K562 (cell line): ENCODE measurements around the gene COL4A6. TPM values are rescaled to one million over a fixed set of nuclear protein-coding genes. Genes with fewer than 3 reads are reported as not detected.

Experiments
- ATAC-seq: fragments of 200-7000 bp; cut with Tn5 transposase; 3 replicates; pipeline ENCODE4 v1.9.1; 2020; ENCODE audit warnings: moderate library complexity
- BruUV-seq: library from RNA; stranded (reverse); fragments of 400-500 nt; replicated peaks from 2 replicates; lab custom pipeline; 2021; lab: Mats Ljungman, UMichigan
- CTCF ChIA-PET: fragments of 300-600 bp; formaldehyde crosslinking; extraction: SDS; loops from one replicate; lab custom pipeline; 2021; ENCODE audit warnings: low intra/inter-chr PET ratio; lab: Yijun Ruan, JAX
- POLR2A ChIA-PET: fragments of 300-600, 350-650 bp; sonication (Branson Sonifier 250); formaldehyde crosslinking; extraction: SDS; loops from one replicate; lab custom pipeline; 2021; ENCODE audit warnings: antibody characterized with exemption, inconsistent platforms; lab: Yijun Ruan, JAX
- DNase-seq, 4 experiments: peaks; one replicate each; pipeline versions ENCODE4 v3.0.0 to v3.0.0-alpha.2; 2011 to 2018; ENCODE audit warnings: low spot score in 3 of 4, mixed read lengths in 3 of 4; ENCODE audit errors: extremely low read depth in 1 of 4
- FAIRE-seq: peaks from 2 replicates; lab custom pipeline; 2011; peaks lifted over from hg19 to GRCh38; lab: Jason Lieb, UNC
- H2AFZ ChIP-seq: 2 replicates; pipeline ENCODE4 v1.6.0; 2011; ENCODE audit warnings: low read depth, low read length, control low read depth, inconsistent platforms
- H3K27ac ChIP-seq: fragments of 200-600 bp; 3 replicates; pipeline ENCODE4 v1.8.0; 2011; ENCODE audit warnings: low read depth, mild to moderate bottlenecking, control low read depth, inconsistent platforms, low read length, moderate library complexity, mixed read lengths; ENCODE audit errors: extremely low read depth
- H3K27me3 ChIP-seq, 2 experiments: fragments of 300-600 bp in 1 of 2; 2 replicates in 1 of 2; 3 replicates in 1 of 2; pipeline versions ENCODE4 v1.6.0 to v1.8.0; 2011; ENCODE audit warnings: inconsistent platforms in 2 of 2, low read length in 2 of 2, mild to moderate bottlenecking in 1 of 2, mixed read lengths in 1 of 2, moderate library complexity in 1 of 2; ENCODE audit not compliant: control insufficient read depth in 2 of 2, insufficient read depth in 2 of 2
- H3K36me3 ChIP-seq: fragments of 300-600 bp; 3 replicates; pipeline ENCODE4 v1.8.0; 2011; ENCODE audit warnings: mild to moderate bottlenecking, low read length, inconsistent platforms; ENCODE audit not compliant: control insufficient read depth, insufficient read depth
- H3K4me1 ChIP-seq, 2 experiments: fragments of 200-600 bp in 1 of 2; replicated peaks in 1 of 2; 2 replicates in 1 of 2; 3 replicates in 1 of 2; pipeline versions ENCODE4 v1.5.1 to v1.8.0; 2011; ENCODE audit warnings: inconsistent platforms in 2 of 2, low read length in 2 of 2, mild to moderate bottlenecking in 1 of 2, mixed read lengths in 1 of 2, moderate library complexity in 1 of 2; ENCODE audit not compliant: control insufficient read depth in 2 of 2, insufficient read depth in 2 of 2
- H3K4me2 ChIP-seq: 2 replicates; pipeline ENCODE4 v1.6.1; 2011; ENCODE audit warnings: low read length, control low read depth, inconsistent platforms, mixed read lengths; ENCODE audit not compliant: insufficient read depth
- H3K4me3 ChIP-seq: fragments of 200-600 bp; sonication (generic), shearing (Covaris generic); 2 replicates; pipeline ENCODE4 v1.5.1; 2016; ENCODE audit warnings: control low read depth, inconsistent platforms
- H3K79me2 ChIP-seq: fragments of 200-600 bp; 3 replicates; pipeline ENCODE4 v1.8.0; 2011; ENCODE audit warnings: low read length, inconsistent platforms; ENCODE audit not compliant: control insufficient read depth, insufficient read depth
- H3K9ac ChIP-seq, 2 experiments: 2 replicates each; pipeline versions ENCODE4 v1.6.0 to v1.6.1; 2011; ENCODE audit warnings: low read depth in 2 of 2, low read length in 2 of 2, control low read depth in 1 of 2, inconsistent platforms in 1 of 2, mild to moderate bottlenecking in 1 of 2, mixed read lengths in 1 of 2; ENCODE audit not compliant: insufficient read depth in 1 of 2
- H3K9me1 ChIP-seq: one replicate; pipeline ENCODE4 v1.6.0; 2011; ENCODE audit warnings: inconsistent platforms, mild to moderate bottlenecking, low read length, moderate library complexity; ENCODE audit not compliant: control insufficient read depth, insufficient read depth
- H3K9me3 ChIP-seq: replicated peaks from 2 replicates; pipeline ENCODE4 v1.5.1; 2011; ENCODE audit warnings: low read depth, low read length, inconsistent platforms; ENCODE audit not compliant: control insufficient read depth, insufficient read depth
- H4K20me1 ChIP-seq: replicated peaks from 2 replicates; pipeline ENCODE4 v1.6.1; 2011; ENCODE audit warnings: low read length, inconsistent platforms, mixed read lengths; ENCODE audit not compliant: control insufficient read depth, insufficient read depth
- ARID1B ChIP-seq: fragments of 450-650 bp; IDR thresholded peaks from 2 replicates; pipeline ENCODE4 v1.6.1; 2016; ENCODE audit warnings: antibody characterized with exemption, mild to moderate bottlenecking, inconsistent platforms
- ETV5 ChIP-seq: sonication (generic); formaldehyde crosslinking; IDR thresholded peaks from 2 replicates; pipeline ENCODE4 v1.4.0; 2020; ENCODE audit warnings: low read depth, mild to moderate bottlenecking, missing genetic modification reagents
- ETV6 ChIP-seq, 3 experiments: fragments of 150-350 bp in 1 of 3; sonication (generic) in 1 of 3; formaldehyde crosslinking in 1 of 3; IDR thresholded peaks; 2 replicates each; pipeline versions ENCODE4 v1.6.1 to v1.8.0; 2014 to 2022; ENCODE audit warnings: borderline replicate concordance in 2 of 3, low read depth in 2 of 3, antibody characterized with exemption in 1 of 3, low read length in 1 of 3, mild to moderate bottlenecking in 1 of 3, missing genetic modification reagents in 1 of 3
- ILF3 ChIP-seq: fragments of 450-650 bp; IDR thresholded peaks from 2 replicates; pipeline ENCODE4 v1.6.1; 2018; ENCODE audit warnings: antibody characterized with exemption, mild to moderate bottlenecking, moderate library complexity, borderline replicate concordance
- ILK ChIP-seq: fragments of 450-650 bp; IDR thresholded peaks from 2 replicates; pipeline ENCODE4 v1.6.1; 2016; ENCODE audit warnings: missing genetic modification characterization, low read depth, mild to moderate bottlenecking, missing compliant biosample characterization, moderate library complexity, borderline replicate concordance
- IRF2 ChIP-seq: sonication (generic); formaldehyde crosslinking; IDR thresholded peaks from 2 replicates; pipeline ENCODE4 v1.8.1; 2022; ENCODE audit warnings: mild to moderate bottlenecking, missing genetic modification reagents
- KDM4B ChIP-seq, 2 experiments: fragments of 450-650 bp in 1 of 2; sonication (generic) in 1 of 2; IDR thresholded peaks; 2 replicates each; pipeline ENCODE4 v1.6.1; 2016 to 2017; ENCODE audit warnings: borderline replicate concordance in 2 of 2, antibody characterized with exemption in 1 of 2, low read depth in 1 of 2, mild to moderate bottlenecking in 1 of 2
- PHB ChIP-seq: fragments of 250-450 bp; sonication (Bioruptor Pico); IDR thresholded peaks from 2 replicates; pipeline ENCODE4 v1.5.0; 2021
- RBM34 ChIP-seq: fragments of 200-400 bp; formaldehyde crosslinking; IDR thresholded peaks from 2 replicates; pipeline ENCODE4 v1.6.1; 2018; ENCODE audit warnings: low read length, borderline replicate concordance; ENCODE audit not compliant: insufficient read depth
- TAF15 ChIP-seq: fragments of 200-400 bp; formaldehyde crosslinking; IDR thresholded peaks from 2 replicates; pipeline ENCODE4 v1.6.1; 2017; ENCODE audit warnings: mild to moderate bottlenecking, low read depth, low read length, moderate library complexity
- ZBED1 ChIP-seq: IDR thresholded peaks from 2 replicates; pipeline ENCODE4 v1.6.1; 2014
- ZKSCAN3 ChIP-seq: fragments of 250-450 bp; sonication (Bioruptor Pico); IDR thresholded peaks from 2 replicates; pipeline ENCODE4 v1.4.0; 2020
- WGBS: fragments of 100-300 bp; shearing (Covaris generic); methylation state at CpG from one replicate; pipeline ENCODE4 v1.1.6; 2016; ENCODE audit warnings: low coverage, mixed read lengths; ENCODE audit not compliant: insufficient coverage; ENCODE audit errors: missing lambda C conversion rate; 5-methylcytosine and 5-hydroxymethylcytosine counted together
- in situ Hi-C: fragments of 300-500 bp; cut with MboI; formaldehyde crosslinking; loops from 4 replicates; pipeline ENCODE4 v1.15.0; 2018; ENCODE audit warnings: inconsistent platforms, mixed read lengths
- intact Hi-C: fragments of 100-400 bp; cut with micrococcal nuclease; formaldehyde crosslinking; loops from 2 replicates; pipeline ENCODE4 v1.14.2; 2022
- polyA plus RNA-seq, 8 experiments: library from polyadenylated mRNA; depleted of rRNA in 4 of 8; stranded (reverse) in 5 of 8; unstranded in 3 of 8; fragments of >200 nt; fragmentation: Nextera tagmentation in 2 of 8; fragmentation: Illumina TruSeq in 1 of 8; extraction: Ambion mirVana in 2 of 8; extraction: Trizol in 1 of 8; gene quantifications; 2 replicates each; pipeline versions ENCODE4 v1.2.1 to v1.2.3, GENCODE V29; 2011 to 2014; ENCODE audit warnings: inconsistent platforms in 1 of 8, missing spikeins in 1 of 8
- total RNA-seq, 7 experiments: library from RNA; depleted of rRNA in 6 of 7; stranded (reverse); fragments of >200 nt in 6 of 7; fragmentation: Illumina TruSeq in 2 of 7; extraction: Trizol in 2 of 7; gene quantifications; 2 replicates each; pipeline versions ENCODE4 v1.2.1 to v1.2.3, GENCODE V29; 2011 to 2021; ENCODE audit warnings: low replicate concordance in 1 of 7
- TF ChIP-seq, protein P1 (sequence below): fragments of 450-650 bp; IDR thresholded peaks from 2 replicates; pipeline ENCODE4 v1.6.1; 2016; ENCODE audit warnings: mild to moderate bottlenecking
- TF ChIP-seq, protein P2 (sequence below): fragments of 250-450 bp; sonication (Bioruptor Pico); IDR thresholded peaks from 2 replicates; pipeline ENCODE4 v1.4.0; 2020; ENCODE audit warnings: mild to moderate bottlenecking

COL4A6 gene
- total and polyA plus RNA-seq, 9 of the 15 experiments (the other 6 are each of a cell fraction or from before 2014, with no cell fraction given): 0.02 to 0.05 TPM; not detected in 7

DNA sequence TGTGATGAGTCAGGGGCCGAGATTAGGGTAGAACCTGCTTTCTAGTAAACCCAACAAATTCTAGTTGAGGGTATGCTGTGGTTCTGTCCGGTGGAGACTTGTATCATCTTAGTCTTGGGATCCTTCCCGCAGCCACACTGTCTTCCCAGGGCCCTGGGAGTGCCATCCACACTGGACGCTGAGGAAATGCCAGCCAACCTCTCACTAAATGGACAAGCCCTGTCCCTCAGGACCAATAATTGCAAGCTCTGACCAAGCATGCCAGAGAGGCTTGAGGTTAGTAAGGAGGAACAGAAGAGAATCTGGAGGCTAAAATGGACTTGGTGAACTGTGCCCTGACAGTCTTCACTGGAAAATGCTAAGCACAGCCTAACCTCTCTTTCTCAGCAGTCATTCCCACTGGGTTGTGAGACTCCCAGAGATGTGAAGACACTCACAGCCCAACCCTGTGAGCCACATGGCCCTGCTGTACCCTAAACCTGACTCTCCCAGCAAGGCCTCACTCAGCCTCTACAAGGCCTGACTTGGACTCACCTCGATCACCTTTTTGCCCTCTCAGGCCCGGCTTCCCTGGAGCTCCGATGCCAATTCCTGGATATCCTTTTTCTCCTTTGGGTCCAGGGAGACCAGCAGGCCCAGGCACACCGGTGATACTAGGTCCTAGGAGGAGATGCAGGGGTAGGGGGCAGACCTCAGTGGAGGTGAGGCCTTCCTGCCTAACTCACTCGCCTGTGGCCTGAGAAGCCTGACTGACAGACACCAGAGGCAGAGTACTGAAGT lies 269.1 kb downstream of the COL4A6 start:
- H3K9me3 ChIP-seq: no peaks in the 10 kb centered on the region
- H3K4me1 ChIP-seq: no peaks in the 10 kb centered on the region; a peak in 1 of 5 replicates
- DNase-seq: no peak
- H3K4me3 ChIP-seq: no peak overlapping the region
- WGBS: 7% methylated on average over 6 of the region's 9 CpGs
- no peak for TF ChIP-seq ZKSCAN3
- no peak for TF ChIP-seq ETV6 (IDR thresholded peaks at IDR 0.05; ENCODE audit: borderline replicate concordance in 1 of 2, low read depth in 2 of 2, low read length in 1 of 2)
- TF ChIP-seq ETV6 (CRISPR knock-in tag; IDR thresholded peaks at IDR 0.05; ENCODE audit: borderline replicate concordance): no peak
- no peak for TF ChIP-seq KDM4B (IDR thresholded peaks at IDR 0.05; ENCODE audit: borderline replicate concordance in 2 of 2, low read depth in 1 of 2)
- TF ChIP-seq PHB (CRISPR knock-in tag): no peak
- TF ChIP-seq ZBED1: no peak
- no peak for TF ChIP-seq ETV5 (CRISPR knock-in tag)
- no peak for TF ChIP-seq TAF15
- TF ChIP-seq ILF3: no peak
- TF ChIP-seq, protein P1, sequence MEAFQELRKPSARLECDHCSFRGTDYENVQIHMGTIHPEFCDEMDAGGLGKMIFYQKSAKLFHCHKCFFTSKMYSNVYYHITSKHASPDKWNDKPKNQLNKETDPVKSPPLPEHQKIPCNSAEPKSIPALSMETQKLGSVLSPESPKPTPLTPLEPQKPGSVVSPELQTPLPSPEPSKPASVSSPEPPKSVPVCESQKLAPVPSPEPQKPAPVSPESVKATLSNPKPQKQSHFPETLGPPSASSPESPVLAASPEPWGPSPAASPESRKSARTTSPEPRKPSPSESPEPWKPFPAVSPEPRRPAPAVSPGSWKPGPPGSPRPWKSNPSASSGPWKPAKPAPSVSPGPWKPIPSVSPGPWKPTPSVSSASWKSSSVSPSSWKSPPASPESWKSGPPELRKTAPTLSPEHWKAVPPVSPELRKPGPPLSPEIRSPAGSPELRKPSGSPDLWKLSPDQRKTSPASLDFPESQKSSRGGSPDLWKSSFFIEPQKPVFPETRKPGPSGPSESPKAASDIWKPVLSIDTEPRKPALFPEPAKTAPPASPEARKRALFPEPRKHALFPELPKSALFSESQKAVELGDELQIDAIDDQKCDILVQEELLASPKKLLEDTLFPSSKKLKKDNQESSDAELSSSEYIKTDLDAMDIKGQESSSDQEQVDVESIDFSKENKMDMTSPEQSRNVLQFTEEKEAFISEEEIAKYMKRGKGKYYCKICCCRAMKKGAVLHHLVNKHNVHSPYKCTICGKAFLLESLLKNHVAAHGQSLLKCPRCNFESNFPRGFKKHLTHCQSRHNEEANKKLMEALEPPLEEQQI: no peak
- TF ChIP-seq ILK (tag): no peak
- TF ChIP-seq, protein P2, sequence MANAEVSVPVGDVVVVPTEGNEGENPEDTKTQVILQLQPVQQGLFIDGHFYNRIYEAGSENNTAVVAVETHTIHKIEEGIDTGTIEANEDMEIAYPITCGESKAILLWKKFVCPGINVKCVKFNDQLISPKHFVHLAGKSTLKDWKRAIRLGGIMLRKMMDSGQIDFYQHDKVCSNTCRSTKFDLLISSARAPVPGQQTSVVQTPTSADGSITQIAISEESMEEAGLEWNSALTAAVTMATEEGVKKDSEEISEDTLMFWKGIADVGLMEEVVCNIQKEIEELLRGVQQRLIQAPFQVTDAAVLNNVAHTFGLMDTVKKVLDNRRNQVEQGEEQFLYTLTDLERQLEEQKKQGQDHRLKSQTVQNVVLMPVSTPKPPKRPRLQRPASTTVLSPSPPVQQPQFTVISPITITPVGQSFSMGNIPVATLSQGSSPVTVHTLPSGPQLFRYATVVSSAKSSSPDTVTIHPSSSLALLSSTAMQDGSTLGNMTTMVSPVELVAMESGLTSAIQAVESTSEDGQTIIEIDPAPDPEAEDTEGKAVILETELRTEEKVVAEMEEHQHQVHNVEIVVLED (CRISPR knock-in tag): no peak
- TF ChIP-seq RBM34: no peak
- no peak for TF ChIP-seq ARID1B
- no peak for TF ChIP-seq IRF2 (CRISPR knock-in tag)
- ChIA-PET POLR2A (interaction anchor here (0.6 kb wide), 1 partner anchor 17 kb away, joined by 5 read pairs; no protein-coding TSS in a partner anchor), CTCF (no interaction called here)
- ATAC-seq: no peak
- H3K9ac ChIP-seq: no peak overlapping the region
- in situ Hi-C loops (no loop called here), intact Hi-C loops (no loop called here)
- no TSS peak for BruUV-seq
- H2AFZ ChIP-seq: no peak overlapping the region
- H3K36me3 ChIP-seq: no peaks in the 10 kb centered on the region
- H3K9me1 ChIP-seq: no peaks in the 10 kb centered on the region
- H3K79me2 ChIP-seq: no peaks in the 10 kb centered on the region
- H4K20me1 ChIP-seq: no peaks in the 10 kb centered on the region
- H3K4me2 ChIP-seq: no peak overlapping the region
- H3K27ac ChIP-seq: no peak overlapping the region
- FAIRE-seq: no peak
- peaks cover 0 to 11% of the 10 kb centered on the region in 2 experiments; a peak in 1 of 5 replicates for H3K27me3 ChIP-seq
